WTC11 (cell line): Measurements from ENCODE around the gene SPHKAP.

Experiments
- CREB1 ChIP-seq: sonication (generic); formaldehyde crosslinking; IDR thresholded peaks from 2 replicates; pipeline ENCODE4 v1.8.0; 2023; ENCODE audit warnings: mild to moderate bottlenecking, missing genetic modification reagents
- ETV6 ChIP-seq: sonication (generic); formaldehyde crosslinking; IDR thresholded peaks from 2 replicates; pipeline ENCODE4 v1.8.1; 2022; ENCODE audit warnings: mild to moderate bottlenecking, missing genetic modification reagents
- IRF2 ChIP-seq: sonication (generic); formaldehyde crosslinking; IDR thresholded peaks from 2 replicates; pipeline ENCODE4 v1.8.0; 2022; ENCODE audit warnings: low read depth, missing genetic modification reagents, borderline replicate concordance
- TF ChIP-seq, protein P1 (sequence below): fragments of 200-600 bp; IDR thresholded peaks from 2 replicates; pipeline ENCODE4 v1.8.0; 2022; ENCODE audit warnings: antibody characterized with exemption
- TF ChIP-seq, protein P2 (sequence below): sonication (generic); formaldehyde crosslinking; IDR thresholded peaks from 2 replicates; pipeline ENCODE4 v1.8.1; 2023; ENCODE audit warnings: mild to moderate bottlenecking, missing genetic modification reagents, moderate library complexity
- TF ChIP-seq, protein P3 (sequence below): sonication (generic); formaldehyde crosslinking; IDR thresholded peaks from 2 replicates; pipeline ENCODE4 v1.8.1; 2023; ENCODE audit warnings: mild to moderate bottlenecking, missing genetic modification reagents, borderline replicate concordance
- TF ChIP-seq, protein P4 (sequence below): sonication (generic); formaldehyde crosslinking; IDR thresholded peaks from 2 replicates; pipeline ENCODE4 v1.8.1; 2022; ENCODE audit warnings: mild to moderate bottlenecking, missing genetic modification reagents, moderate library complexity, borderline replicate concordance
- TF ChIP-seq, protein P5 (sequence below): sonication (generic); formaldehyde crosslinking; conservative IDR thresholded peaks from 2 replicates; pipeline ENCODE4 v1.8.1; 2023; ENCODE audit warnings: mild to moderate bottlenecking, low read depth, missing genetic modification reagents, moderate library complexity
- TF ChIP-seq, protein P6 (sequence below): sonication (generic); formaldehyde crosslinking; IDR thresholded peaks from 2 replicates; pipeline ENCODE4 v1.8.0; 2022; ENCODE audit warnings: mild to moderate bottlenecking, missing genetic modification reagents

DNA sequence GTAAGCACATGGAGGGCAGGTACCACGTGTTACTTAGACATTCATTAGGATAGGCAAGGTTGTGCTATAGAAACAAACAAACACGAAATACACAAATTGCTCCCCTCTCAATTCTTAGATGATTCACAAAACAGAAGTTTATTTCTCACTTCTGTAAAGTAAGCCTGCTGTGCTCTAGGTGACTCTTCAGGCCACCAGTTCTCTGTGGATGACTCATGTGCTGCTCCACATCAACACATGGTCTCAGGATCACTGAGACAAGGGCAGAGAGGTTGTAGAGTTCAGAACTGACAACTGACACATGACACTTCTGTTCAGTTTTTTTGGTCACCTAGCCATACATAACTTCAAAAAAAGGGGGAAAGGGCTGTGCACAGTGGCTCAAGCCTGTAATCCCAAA lies 239.5 kb downstream of the SPHKAP start:
- TF ChIP-seq CREB1 (CRISPR knock-in tag) (no peak), ETV6 (CRISPR knock-in tag) (no peak), IRF2 (CRISPR knock-in tag) (no peak)
- TF ChIP-seq, protein P1, sequence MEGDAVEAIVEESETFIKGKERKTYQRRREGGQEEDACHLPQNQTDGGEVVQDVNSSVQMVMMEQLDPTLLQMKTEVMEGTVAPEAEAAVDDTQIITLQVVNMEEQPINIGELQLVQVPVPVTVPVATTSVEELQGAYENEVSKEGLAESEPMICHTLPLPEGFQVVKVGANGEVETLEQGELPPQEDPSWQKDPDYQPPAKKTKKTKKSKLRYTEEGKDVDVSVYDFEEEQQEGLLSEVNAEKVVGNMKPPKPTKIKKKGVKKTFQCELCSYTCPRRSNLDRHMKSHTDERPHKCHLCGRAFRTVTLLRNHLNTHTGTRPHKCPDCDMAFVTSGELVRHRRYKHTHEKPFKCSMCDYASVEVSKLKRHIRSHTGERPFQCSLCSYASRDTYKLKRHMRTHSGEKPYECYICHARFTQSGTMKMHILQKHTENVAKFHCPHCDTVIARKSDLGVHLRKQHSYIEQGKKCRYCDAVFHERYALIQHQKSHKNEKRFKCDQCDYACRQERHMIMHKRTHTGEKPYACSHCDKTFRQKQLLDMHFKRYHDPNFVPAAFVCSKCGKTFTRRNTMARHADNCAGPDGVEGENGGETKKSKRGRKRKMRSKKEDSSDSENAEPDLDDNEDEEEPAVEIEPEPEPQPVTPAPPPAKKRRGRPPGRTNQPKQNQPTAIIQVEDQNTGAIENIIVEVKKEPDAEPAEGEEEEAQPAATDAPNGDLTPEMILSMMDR = no peak
- TF ChIP-seq, protein P2, sequence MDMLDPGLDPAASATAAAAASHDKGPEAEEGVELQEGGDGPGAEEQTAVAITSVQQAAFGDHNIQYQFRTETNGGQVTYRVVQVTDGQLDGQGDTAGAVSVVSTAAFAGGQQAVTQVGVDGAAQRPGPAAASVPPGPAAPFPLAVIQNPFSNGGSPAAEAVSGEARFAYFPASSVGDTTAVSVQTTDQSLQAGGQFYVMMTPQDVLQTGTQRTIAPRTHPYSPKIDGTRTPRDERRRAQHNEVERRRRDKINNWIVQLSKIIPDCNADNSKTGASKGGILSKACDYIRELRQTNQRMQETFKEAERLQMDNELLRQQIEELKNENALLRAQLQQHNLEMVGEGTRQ = no peak
- TF ChIP-seq, protein P3, sequence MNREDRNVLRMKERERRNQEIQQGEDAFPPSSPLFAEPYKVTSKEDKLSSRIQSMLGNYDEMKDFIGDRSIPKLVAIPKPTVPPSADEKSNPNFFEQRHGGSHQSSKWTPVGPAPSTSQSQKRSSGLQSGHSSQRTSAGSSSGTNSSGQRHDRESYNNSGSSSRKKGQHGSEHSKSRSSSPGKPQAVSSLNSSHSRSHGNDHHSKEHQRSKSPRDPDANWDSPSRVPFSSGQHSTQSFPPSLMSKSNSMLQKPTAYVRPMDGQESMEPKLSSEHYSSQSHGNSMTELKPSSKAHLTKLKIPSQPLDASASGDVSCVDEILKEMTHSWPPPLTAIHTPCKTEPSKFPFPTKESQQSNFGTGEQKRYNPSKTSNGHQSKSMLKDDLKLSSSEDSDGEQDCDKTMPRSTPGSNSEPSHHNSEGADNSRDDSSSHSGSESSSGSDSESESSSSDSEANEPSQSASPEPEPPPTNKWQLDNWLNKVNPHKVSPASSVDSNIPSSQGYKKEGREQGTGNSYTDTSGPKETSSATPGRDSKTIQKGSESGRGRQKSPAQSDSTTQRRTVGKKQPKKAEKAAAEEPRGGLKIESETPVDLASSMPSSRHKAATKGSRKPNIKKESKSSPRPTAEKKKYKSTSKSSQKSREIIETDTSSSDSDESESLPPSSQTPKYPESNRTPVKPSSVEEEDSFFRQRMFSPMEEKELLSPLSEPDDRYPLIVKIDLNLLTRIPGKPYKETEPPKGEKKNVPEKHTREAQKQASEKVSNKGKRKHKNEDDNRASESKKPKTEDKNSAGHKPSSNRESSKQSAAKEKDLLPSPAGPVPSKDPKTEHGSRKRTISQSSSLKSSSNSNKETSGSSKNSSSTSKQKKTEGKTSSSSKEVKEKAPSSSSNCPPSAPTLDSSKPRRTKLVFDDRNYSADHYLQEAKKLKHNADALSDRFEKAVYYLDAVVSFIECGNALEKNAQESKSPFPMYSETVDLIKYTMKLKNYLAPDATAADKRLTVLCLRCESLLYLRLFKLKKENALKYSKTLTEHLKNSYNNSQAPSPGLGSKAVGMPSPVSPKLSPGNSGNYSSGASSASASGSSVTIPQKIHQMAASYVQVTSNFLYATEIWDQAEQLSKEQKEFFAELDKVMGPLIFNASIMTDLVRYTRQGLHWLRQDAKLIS = no peak
- TF ChIP-seq, protein P4, sequence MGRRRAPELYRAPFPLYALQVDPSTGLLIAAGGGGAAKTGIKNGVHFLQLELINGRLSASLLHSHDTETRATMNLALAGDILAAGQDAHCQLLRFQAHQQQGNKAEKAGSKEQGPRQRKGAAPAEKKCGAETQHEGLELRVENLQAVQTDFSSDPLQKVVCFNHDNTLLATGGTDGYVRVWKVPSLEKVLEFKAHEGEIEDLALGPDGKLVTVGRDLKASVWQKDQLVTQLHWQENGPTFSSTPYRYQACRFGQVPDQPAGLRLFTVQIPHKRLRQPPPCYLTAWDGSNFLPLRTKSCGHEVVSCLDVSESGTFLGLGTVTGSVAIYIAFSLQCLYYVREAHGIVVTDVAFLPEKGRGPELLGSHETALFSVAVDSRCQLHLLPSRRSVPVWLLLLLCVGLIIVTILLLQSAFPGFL (CRISPR knock-in tag) = no peak
- TF ChIP-seq, protein P5, sequence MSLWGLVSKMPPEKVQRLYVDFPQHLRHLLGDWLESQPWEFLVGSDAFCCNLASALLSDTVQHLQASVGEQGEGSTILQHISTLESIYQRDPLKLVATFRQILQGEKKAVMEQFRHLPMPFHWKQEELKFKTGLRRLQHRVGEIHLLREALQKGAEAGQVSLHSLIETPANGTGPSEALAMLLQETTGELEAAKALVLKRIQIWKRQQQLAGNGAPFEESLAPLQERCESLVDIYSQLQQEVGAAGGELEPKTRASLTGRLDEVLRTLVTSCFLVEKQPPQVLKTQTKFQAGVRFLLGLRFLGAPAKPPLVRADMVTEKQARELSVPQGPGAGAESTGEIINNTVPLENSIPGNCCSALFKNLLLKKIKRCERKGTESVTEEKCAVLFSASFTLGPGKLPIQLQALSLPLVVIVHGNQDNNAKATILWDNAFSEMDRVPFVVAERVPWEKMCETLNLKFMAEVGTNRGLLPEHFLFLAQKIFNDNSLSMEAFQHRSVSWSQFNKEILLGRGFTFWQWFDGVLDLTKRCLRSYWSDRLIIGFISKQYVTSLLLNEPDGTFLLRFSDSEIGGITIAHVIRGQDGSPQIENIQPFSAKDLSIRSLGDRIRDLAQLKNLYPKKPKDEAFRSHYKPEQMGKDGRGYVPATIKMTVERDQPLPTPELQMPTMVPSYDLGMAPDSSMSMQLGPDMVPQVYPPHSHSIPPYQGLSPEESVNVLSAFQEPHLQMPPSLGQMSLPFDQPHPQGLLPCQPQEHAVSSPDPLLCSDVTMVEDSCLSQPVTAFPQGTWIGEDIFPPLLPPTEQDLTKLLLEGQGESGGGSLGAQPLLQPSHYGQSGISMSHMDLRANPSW (CRISPR knock-in tag) = no peak
- TF ChIP-seq, protein P6, sequence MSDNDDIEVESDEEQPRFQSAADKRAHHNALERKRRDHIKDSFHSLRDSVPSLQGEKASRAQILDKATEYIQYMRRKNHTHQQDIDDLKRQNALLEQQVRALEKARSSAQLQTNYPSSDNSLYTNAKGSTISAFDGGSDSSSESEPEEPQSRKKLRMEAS (CRISPR knock-in tag) = no peak
